ENCODE measurements around the gene CRYL1.

DNA sequence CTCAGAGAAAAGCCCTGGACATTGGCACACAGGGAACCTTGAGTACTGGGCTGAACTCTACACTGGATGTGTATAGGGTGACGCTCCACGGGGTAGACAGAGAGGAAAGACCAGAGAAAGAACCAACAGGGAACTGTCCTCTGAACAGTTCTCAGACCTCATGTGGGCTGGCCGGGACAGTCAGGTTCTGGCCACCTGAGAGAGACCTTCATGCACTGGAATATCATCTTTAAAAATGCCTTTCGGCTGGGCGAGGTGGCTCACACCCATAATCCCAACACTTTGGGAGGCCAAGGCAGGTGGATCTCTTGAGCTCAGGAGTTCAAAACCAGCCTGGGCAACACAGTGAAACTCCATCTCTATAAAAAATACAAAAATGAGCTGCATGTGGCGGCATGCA is 149.8 kb downstream of the CRYL1 start:
- TF ChIP-seq HDAC2 (IDR thresholded peaks at IDR 0.05): no peak
- TF ChIP-seq, protein P1, sequence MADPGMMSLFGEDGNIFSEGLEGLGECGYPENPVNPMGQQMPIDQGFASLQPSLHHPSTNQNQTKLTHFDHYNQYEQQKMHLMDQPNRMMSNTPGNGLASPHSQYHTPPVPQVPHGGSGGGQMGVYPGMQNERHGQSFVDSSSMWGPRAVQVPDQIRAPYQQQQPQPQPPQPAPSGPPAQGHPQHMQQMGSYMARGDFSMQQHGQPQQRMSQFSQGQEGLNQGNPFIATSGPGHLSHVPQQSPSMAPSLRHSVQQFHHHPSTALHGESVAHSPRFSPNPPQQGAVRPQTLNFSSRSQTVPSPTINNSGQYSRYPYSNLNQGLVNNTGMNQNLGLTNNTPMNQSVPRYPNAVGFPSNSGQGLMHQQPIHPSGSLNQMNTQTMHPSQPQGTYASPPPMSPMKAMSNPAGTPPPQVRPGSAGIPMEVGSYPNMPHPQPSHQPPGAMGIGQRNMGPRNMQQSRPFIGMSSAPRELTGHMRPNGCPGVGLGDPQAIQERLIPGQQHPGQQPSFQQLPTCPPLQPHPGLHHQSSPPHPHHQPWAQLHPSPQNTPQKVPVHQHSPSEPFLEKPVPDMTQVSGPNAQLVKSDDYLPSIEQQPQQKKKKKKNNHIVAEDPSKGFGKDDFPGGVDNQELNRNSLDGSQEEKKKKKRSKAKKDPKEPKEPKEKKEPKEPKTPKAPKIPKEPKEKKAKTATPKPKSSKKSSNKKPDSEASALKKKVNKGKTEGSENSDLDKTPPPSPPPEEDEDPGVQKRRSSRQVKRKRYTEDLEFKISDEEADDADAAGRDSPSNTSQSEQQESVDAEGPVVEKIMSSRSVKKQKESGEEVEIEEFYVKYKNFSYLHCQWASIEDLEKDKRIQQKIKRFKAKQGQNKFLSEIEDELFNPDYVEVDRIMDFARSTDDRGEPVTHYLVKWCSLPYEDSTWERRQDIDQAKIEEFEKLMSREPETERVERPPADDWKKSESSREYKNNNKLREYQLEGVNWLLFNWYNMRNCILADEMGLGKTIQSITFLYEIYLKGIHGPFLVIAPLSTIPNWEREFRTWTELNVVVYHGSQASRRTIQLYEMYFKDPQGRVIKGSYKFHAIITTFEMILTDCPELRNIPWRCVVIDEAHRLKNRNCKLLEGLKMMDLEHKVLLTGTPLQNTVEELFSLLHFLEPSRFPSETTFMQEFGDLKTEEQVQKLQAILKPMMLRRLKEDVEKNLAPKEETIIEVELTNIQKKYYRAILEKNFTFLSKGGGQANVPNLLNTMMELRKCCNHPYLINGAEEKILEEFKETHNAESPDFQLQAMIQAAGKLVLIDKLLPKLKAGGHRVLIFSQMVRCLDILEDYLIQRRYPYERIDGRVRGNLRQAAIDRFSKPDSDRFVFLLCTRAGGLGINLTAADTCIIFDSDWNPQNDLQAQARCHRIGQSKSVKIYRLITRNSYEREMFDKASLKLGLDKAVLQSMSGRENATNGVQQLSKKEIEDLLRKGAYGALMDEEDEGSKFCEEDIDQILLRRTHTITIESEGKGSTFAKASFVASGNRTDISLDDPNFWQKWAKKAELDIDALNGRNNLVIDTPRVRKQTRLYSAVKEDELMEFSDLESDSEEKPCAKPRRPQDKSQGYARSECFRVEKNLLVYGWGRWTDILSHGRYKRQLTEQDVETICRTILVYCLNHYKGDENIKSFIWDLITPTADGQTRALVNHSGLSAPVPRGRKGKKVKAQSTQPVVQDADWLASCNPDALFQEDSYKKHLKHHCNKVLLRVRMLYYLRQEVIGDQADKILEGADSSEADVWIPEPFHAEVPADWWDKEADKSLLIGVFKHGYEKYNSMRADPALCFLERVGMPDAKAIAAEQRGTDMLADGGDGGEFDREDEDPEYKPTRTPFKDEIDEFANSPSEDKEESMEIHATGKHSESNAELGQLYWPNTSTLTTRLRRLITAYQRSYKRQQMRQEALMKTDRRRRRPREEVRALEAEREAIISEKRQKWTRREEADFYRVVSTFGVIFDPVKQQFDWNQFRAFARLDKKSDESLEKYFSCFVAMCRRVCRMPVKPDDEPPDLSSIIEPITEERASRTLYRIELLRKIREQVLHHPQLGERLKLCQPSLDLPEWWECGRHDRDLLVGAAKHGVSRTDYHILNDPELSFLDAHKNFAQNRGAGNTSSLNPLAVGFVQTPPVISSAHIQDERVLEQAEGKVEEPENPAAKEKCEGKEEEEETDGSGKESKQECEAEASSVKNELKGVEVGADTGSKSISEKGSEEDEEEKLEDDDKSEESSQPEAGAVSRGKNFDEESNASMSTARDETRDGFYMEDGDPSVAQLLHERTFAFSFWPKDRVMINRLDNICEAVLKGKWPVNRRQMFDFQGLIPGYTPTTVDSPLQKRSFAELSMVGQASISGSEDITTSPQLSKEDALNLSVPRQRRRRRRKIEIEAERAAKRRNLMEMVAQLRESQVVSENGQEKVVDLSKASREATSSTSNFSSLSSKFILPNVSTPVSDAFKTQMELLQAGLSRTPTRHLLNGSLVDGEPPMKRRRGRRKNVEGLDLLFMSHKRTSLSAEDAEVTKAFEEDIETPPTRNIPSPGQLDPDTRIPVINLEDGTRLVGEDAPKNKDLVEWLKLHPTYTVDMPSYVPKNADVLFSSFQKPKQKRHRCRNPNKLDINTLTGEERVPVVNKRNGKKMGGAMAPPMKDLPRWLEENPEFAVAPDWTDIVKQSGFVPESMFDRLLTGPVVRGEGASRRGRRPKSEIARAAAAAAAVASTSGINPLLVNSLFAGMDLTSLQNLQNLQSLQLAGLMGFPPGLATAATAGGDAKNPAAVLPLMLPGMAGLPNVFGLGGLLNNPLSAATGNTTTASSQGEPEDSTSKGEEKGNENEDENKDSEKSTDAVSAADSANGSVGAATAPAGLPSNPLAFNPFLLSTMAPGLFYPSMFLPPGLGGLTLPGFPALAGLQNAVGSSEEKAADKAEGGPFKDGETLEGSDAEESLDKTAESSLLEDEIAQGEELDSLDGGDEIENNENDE (IDR thresholded peaks at IDR 0.05; ENCODE audit: low read depth, low read length): no peak
- no peak for TF ChIP-seq CEBPB (tag; IDR thresholded peaks at IDR 0.05)
- TF ChIP-seq, protein P2, sequence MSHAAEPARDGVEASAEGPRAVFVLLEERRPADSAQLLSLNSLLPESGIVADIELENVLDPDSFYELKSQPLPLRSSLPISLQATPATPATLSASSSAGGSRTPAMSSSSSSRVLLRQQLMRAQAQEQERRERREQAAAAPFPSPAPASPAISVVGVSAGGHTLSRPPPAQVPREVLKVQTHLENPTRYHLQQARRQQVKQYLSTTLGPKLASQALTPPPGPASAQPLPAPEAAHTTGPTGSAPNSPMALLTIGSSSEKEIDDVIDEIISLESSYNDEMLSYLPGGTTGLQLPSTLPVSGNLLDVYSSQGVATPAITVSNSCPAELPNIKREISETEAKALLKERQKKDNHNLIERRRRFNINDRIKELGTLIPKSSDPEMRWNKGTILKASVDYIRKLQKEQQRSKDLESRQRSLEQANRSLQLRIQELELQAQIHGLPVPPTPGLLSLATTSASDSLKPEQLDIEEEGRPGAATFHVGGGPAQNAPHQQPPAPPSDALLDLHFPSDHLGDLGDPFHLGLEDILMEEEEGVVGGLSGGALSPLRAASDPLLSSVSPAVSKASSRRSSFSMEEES (CRISPR knock-in tag; IDR thresholded peaks at IDR 0.05): no peak
- no peak for TF ChIP-seq XRCC5 (IDR thresholded peaks at IDR 0.05; ENCODE audit: low read depth, low read length)
- TF ChIP-seq MEIS2 (IDR thresholded peaks at IDR 0.05; ENCODE audit: partially characterized antibody): no peak
- TF ChIP-seq, protein P3, sequence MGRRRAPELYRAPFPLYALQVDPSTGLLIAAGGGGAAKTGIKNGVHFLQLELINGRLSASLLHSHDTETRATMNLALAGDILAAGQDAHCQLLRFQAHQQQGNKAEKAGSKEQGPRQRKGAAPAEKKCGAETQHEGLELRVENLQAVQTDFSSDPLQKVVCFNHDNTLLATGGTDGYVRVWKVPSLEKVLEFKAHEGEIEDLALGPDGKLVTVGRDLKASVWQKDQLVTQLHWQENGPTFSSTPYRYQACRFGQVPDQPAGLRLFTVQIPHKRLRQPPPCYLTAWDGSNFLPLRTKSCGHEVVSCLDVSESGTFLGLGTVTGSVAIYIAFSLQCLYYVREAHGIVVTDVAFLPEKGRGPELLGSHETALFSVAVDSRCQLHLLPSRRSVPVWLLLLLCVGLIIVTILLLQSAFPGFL (CRISPR knock-in tag; IDR thresholded peaks at IDR 0.05): no peak
- no peak for TF ChIP-seq ZNF124 (CRISPR knock-in tag; IDR thresholded peaks at IDR 0.05)

Data from K562 (cell line).